Kidney epithelial cell (primary cell): ENCODE measurements around the gene BMPR1B. TPM values are rescaled to one million over a fixed set of nuclear protein-coding genes. Genes with fewer than 3 reads are reported as not detected.

ENCODE experiments used
- DNase-seq: peaks from one replicate; pipeline ENCODE4 v3.0.0-alpha.2; 2010; ENCODE audit warnings: low read depth
- H3K27me3 ChIP-seq: 2 replicates; pipeline ENCODE4 v1.6.0; 2011; ENCODE audit warnings: low read length; ENCODE audit not compliant: control insufficient read depth, insufficient read depth
- H3K36me3 ChIP-seq: 2 replicates; pipeline ENCODE4 v1.5.1; 2011; ENCODE audit warnings: low read length; ENCODE audit not compliant: control insufficient read depth, insufficient read depth
- H3K4me3 ChIP-seq: 2 replicates; pipeline ENCODE4 v1.5.1; 2011; ENCODE audit warnings: low read depth, mild to moderate bottlenecking, control low read depth, low read length
- total RNA-seq: library from RNA; depleted of rRNA; stranded (reverse); fragments of >200 nt; gene quantifications from 2 replicates; pipeline ENCODE4 v1.2.3, GENCODE V29; 2015
- TF ChIP-seq, protein P1 (sequence below): IDR thresholded peaks from 2 replicates; pipeline ENCODE4 v1.5.1; 2011; ENCODE audit warnings: mild to moderate bottlenecking, moderate library complexity, low read length, control low read depth, inconsistent platforms; ENCODE audit not compliant: insufficient read depth, poor library complexity, severe bottlenecking

The BMPR1B gene
- total RNA-seq, 1 donor from 2014 or later, result 9.2 TPM

DNA sequence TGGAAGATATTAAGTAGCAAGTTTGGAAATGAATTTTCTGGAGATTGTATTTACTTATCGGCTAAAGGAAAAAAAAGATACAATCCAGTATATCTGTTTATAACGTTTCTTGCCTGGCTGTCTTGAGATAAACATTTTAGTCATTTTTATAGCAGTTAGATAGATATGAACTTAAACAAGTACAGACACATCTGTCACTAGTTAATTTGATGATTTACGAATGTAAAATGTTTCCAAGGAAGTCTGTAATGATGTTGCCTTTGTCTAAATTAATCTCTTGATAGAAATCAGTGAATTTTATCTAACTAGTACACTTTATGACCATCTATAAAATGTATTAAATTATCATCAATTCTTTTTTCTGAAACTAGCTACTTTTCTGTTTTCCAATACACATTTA, 5.7 kb downstream of the BMPR1B start:
- Histone ChIP-seq H3K27me3 (no peaks in the 10 kb centered on the region), H3K4me3 (no peak overlapping the region), H3K36me3 (no peaks in the 10 kb centered on the region)
- no peak for DNase-seq
- TF ChIP-seq, protein P1, sequence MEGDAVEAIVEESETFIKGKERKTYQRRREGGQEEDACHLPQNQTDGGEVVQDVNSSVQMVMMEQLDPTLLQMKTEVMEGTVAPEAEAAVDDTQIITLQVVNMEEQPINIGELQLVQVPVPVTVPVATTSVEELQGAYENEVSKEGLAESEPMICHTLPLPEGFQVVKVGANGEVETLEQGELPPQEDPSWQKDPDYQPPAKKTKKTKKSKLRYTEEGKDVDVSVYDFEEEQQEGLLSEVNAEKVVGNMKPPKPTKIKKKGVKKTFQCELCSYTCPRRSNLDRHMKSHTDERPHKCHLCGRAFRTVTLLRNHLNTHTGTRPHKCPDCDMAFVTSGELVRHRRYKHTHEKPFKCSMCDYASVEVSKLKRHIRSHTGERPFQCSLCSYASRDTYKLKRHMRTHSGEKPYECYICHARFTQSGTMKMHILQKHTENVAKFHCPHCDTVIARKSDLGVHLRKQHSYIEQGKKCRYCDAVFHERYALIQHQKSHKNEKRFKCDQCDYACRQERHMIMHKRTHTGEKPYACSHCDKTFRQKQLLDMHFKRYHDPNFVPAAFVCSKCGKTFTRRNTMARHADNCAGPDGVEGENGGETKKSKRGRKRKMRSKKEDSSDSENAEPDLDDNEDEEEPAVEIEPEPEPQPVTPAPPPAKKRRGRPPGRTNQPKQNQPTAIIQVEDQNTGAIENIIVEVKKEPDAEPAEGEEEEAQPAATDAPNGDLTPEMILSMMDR, result no peak

DNA sequence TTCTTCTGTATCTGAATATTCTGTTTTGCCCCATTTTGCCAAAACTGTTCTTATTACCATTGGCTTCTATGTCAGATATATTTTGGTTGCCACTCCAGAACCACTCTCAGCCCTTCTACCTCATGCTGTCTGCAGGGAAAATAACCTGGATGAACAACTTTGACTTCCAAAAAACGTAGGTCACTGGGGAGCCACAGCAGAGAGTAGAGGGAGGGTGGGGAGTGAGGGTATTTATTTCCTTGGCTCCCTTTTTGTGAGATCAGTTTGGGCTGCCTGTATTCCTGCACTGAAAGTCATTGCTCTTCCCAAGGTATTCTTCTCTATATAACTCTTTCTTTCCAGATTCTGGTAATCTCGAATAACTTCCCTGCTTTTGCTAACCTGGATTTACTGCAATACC, 6.3 kb downstream of the BMPR1B start:
- no peaks in the 10 kb centered on the region for H3K27me3 ChIP-seq
- no peaks in the 10 kb centered on the region for H3K36me3 ChIP-seq
- H3K4me3 ChIP-seq, result no peak overlapping the region
- DNase-seq, result no peak
- TF ChIP-seq, protein P1, result no peak

DNA sequence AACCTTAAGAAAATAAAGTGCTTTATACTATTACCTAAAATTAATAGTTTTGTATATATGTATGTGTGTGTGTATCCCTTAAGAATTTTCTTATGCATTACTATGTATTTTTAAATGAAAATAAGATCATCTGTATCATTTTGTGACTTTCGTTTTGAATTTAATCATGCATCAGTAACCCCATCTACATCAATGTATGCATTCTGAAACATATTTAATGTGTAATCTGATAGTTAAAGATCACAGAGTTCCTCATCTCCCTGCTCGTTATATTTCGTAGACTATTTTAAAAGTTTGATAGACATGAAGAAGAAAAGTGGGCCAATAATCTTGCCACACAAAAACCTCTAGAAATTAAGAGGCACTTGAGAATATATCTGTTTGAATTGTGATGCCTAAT, 7.4 kb downstream of the BMPR1B start:
- DNase-seq, result no peak
- Histone ChIP-seq H3K4me3 (no peak overlapping the region), H3K27me3 (no peaks in the 10 kb centered on the region), H3K36me3 (no peaks in the 10 kb centered on the region)
- TF ChIP-seq, protein P1, result no peak

DNA sequence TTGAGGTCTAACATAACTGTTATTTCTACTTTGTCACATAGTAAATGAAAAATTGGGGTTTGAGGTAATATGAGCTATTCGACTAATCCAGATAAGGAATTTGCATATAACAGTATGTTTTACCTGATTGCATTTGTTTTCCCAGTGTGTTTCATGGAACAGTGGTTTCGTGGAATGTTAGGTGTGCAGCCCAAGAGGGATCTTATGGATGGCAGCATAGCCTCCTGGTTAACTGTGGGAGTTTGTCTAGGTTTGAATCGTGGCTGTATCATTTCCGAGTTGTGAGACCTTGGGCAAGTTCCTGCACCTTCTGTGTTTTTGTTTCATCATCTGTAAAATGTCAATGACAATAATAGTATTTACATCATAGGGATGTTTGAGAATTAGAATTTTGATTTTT, 7.9 kb downstream of the BMPR1B start:
- no peaks in the 10 kb centered on the region for H3K27me3 ChIP-seq
- DNase-seq, result no peak
- TF ChIP-seq, protein P1, result no peak
- H3K4me3 ChIP-seq, result no peak overlapping the region
- H3K36me3 ChIP-seq, result no peaks in the 10 kb centered on the region

DNA sequence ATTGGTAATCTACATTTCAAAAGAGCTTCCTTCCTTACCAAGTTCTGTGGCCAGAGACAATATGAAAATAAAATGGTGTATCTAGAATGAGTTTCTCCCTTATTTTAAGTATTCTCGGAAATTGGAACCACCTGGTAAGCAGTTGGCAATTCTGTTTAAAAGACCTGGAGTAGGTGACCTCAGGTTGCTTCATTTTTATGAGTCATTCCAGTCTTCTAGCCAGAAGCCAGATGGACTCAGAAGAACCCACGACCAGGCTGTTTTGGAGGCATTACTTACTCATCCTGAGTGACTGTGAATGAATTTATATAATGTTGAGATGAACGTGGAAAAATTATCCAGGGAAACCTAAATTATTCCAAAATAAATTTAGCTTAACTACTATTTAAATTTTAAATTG, 9.1 kb downstream of the BMPR1B start:
- no peaks in the 10 kb centered on the region for H3K27me3 ChIP-seq
- no peaks in the 10 kb centered on the region for H3K36me3 ChIP-seq
- TF ChIP-seq, protein P1, result no peak
- H3K4me3 ChIP-seq, result no peak overlapping the region
- peak; percentile 48 for DNase-seq

DNA sequence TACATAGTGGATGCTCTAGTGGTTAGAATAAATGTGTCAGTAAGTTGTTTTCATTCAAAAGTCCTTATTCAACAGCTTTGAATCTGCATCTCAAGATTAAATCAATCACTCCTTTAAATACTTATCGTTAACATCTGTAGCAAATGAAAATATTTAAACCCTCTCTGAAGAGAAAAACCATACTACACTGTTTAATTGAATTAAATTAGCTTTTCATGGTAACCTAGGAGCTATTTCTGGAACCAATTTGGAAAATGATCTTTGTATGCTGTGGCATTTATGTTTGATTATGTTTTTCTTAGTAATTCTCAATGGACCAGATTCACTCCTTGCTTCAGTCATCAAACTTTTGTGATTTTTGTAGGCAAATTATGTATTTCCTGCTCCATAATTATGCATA, 9.7 kb downstream of the BMPR1B start:
- Histone ChIP-seq H3K36me3 (no peaks in the 10 kb centered on the region), H3K27me3 (no peaks in the 10 kb centered on the region), H3K4me3 (no peak overlapping the region)
- DNase-seq, result no peak
- TF ChIP-seq, protein P1, result no peak
